ENCODE measurements around the gene UBN2. TPM values are rescaled to one million over a fixed set of nuclear protein-coding genes. Genes with fewer than 3 reads are reported as not detected.

The UBN2 gene
- total RNA-seq, 1 experiment from 2014 or later, result 14.8 TPM

DNA sequence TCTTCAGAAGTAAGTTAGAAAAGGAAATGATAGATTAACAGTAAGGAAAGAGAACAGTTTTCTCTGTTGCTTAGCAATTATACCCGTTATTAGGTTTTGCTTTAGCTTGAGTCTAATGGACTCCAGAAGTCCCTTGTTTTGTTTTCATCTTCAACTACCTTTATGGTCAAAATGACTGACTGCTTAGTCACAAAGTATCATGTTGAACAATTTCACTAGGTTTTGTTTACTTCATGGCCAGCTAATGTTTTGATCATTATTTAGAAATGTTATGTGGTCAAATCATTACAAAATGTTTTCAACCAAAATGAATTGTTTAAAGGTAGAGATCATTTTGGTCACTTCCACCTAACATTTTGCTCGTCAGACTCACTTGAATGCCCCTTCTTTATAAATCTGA lies 1.9 kb downstream of the UBN2 start:
- intact Hi-C loops (cut with micrococcal nuclease), result loop anchor here (10.0 kb wide), 1 partner anchor 128 kb away; the partner anchor contains the start of gene ZC3HAV1
- Histone ChIP-seq H3K4me3 (replicated peaks in 1 of 2; ENCODE audit: low read depth in 1 of 2, low read length in 2 of 2) (no peak overlapping the region; a peak in 2 of 4 replicates), H3K36me3 (ENCODE audit: control insufficient read depth in 1 of 2, insufficient read depth in 2 of 2, low read length in 2 of 2) (peaks cover 0 to under 1% of the 10 kb centered on the region in 2 experiments; a peak in 1 of 4 replicates), H4K20me1 (ENCODE audit: insufficient read depth) (no peaks in the 10 kb centered on the region), H3K79me2 (ENCODE audit: insufficient read depth, low read length) (peaks cover 36% of the 10 kb centered on the region), H2AFZ (ENCODE audit: low read depth, low read length, poor library complexity, severe bottlenecking) (no peak overlapping the region), H3K4me1 (ENCODE audit: control insufficient read depth in 1 of 2, insufficient read depth in 2 of 2, low read length in 2 of 2) (peaks cover 3 to 18% of the 10 kb centered on the region in 2 experiments; a peak in 3 of 4 replicates), H3K9me3 (ENCODE audit: control insufficient read depth in 1 of 2, insufficient read depth in 1 of 2, low read depth in 1 of 2, low read length in 2 of 2) (no peaks in the 10 kb centered on the region), H3K9me2 (ENCODE audit: insufficient read depth) (no peaks in the 10 kb centered on the region), H3K9ac (ENCODE audit: low read length) (no peak overlapping the region), H3K27me3 (ENCODE audit: insufficient read depth, low read length) (no peaks in the 10 kb centered on the region), H3K4me2 (ENCODE audit: low read length) (peak overlapping the region; percentile 81), H3K27ac (ENCODE audit: low read depth, low read length) (no peak overlapping the region)
- ATAC-seq, result no peak
- ChIA-PET CTCF (no interaction called here), POLR2A (interaction anchor here (0.7 kb wide), 1 partner anchor 127 kb away, joined by 3 read pairs; the partner anchor contains the start of gene LUC7L2), RAD21 (ENCODE audit: low non-redundant PET in 1 of 2, low total read pairs in 2 of 2, uncharacterized antibody in 2 of 2, unreplicated experiment in 2 of 2) (no interaction called here)
- no peak for DNase-seq (ENCODE audit: low read depth, low spot score)
- BruUV-seq (replicated peaks), result TSS peak; percentile 53
- TF ChIP-seq POLR2A (IDR thresholded peaks at IDR 0.05; ENCODE audit: borderline replicate concordance, extremely low read depth, insufficient read depth, insufficient read length) (no peak), ATF3 (IDR thresholded peaks at IDR 0.05) (no peak), ZNF274 (IDR thresholded peaks at IDR 0.05; ENCODE audit: low read depth, low read length) (no peak), SRF (IDR thresholded peaks at IDR 0.05; ENCODE audit: low read depth) (no peak), POLR2AphosphoS5 (IDR thresholded peaks at IDR 0.05; ENCODE audit: low read depth, low read length) (no peak), SIN3A (IDR thresholded peaks at IDR 0.05; ENCODE audit: low read depth) (no peak), ELF1 (IDR thresholded peaks at IDR 0.05; ENCODE audit: borderline replicate concordance, low read depth) (no peak), EGR1 (IDR thresholded peaks at IDR 0.05; ENCODE audit: low read depth) (no peak), FOSL1 (IDR thresholded peaks at IDR 0.05; ENCODE audit: low read depth) (no peak), EZH2phosphoT487 (IDR thresholded peaks at IDR 0.05; ENCODE audit: borderline replicate concordance) (no peak), EZH2 (IDR thresholded peaks at IDR 0.05) (no peak), MAX (IDR thresholded peaks at IDR 0.05) (no peak), JUND (IDR thresholded peaks at IDR 0.05) (no peak), ZBTB33 (IDR thresholded peaks at IDR 0.05; ENCODE audit: extremely low read depth, insufficient replicate concordance, low read length) (no peak), ZFX (IDR thresholded peaks at IDR 0.05) (no peak)
